AG04450 (cell line): Measurements from ENCODE around the gene PPARA. TPM values are rescaled to one million over a fixed set of nuclear protein-coding genes. Genes with fewer than 3 reads are reported as not detected.

Experiments used
- CTCF ChIA-PET: fragments of 300-600, 350-600 bp; formaldehyde crosslinking; extraction: SDS; loops from one replicate; lab custom pipeline; 2022; ENCODE audit warnings: antibody characterized with exemption, inconsistent platforms; lab: Charles Lee
- POLR2A ChIA-PET: fragments of 350-600 bp; formaldehyde crosslinking; extraction: SDS; loops from one replicate; lab custom pipeline; 2021; ENCODE audit warnings: antibody characterized with exemption, inconsistent platforms; lab: Yijun Ruan, JAX
- DNase-seq: peaks from one replicate; pipeline ENCODE4 v3.0.0-alpha.2; 2011; ENCODE audit warnings: low read depth, low spot score
- H3K27ac ChIP-seq: one replicate; pipeline ENCODE4 v1.5.1; 2012; ENCODE audit warnings: low read depth, low read length, control low read depth
- H3K27me3 ChIP-seq: one replicate; pipeline ENCODE4 v1.6.0; 2012; ENCODE audit warnings: low read length; ENCODE audit not compliant: control insufficient read depth, insufficient read depth
- H3K4me3 ChIP-seq: 2 replicates; pipeline ENCODE4 v1.5.1; 2011; ENCODE audit warnings: mild to moderate bottlenecking, low read depth, low read length, control low read depth
- H3K9me3 ChIP-seq: 2 replicates; pipeline ENCODE4 v1.5.1; 2012; ENCODE audit warnings: low read length; ENCODE audit not compliant: control insufficient read depth, insufficient read depth
- CTCF ChIP-seq: IDR thresholded peaks from 2 replicates; pipeline ENCODE4 v1.5.1; 2011; ENCODE audit warnings: low read depth, low read length, control low read depth, inconsistent platforms
- polyA plus RNA-seq: library from polyadenylated mRNA; depleted of rRNA; stranded (reverse); fragments of >200 nt; gene quantifications from 2 replicates; pipeline ENCODE4 v1.2.3, GENCODE V29; 2011

PPARA gene
- polyA plus RNA-seq, 1 experiment: 10.4 TPM

- POLR2A ChIA-PET: no interaction called here
- no peak for TF ChIP-seq CTCF
Observed at GRCh38 chr22:46213052-46213451, 62.7 kb downstream of the PPARA start.

GRCh38 chr22:46214149-46214548, 63.8 kb downstream of the PPARA start:
- POLR2A ChIA-PET: no interaction called here
- DNase-seq: no peak
- peaks cover 11% of the 10 kb centered on the region for H3K9me3 ChIP-seq
- H3K27me3 ChIP-seq: no peaks in the 10 kb centered on the region
- no peak overlapping the region for H3K4me3 ChIP-seq
- CTCF ChIA-PET: no interaction called here
- no peak for TF ChIP-seq CTCF
- no peak overlapping the region for H3K27ac ChIP-seq

More at GRCh38 chr22:46213052-46213451, 62.7 kb downstream of the PPARA start:
- no peaks in the 10 kb centered on the region for H3K27me3 ChIP-seq
- H3K27ac ChIP-seq: no peak overlapping the region
- CTCF ChIA-PET: no interaction called here
- H3K9me3 ChIP-seq: peaks cover 14% of the 10 kb centered on the region
- DNase-seq: no peak
- no peak overlapping the region for H3K4me3 ChIP-seq

- CTCF ChIA-PET: no interaction called here
- DNase-seq: no peak
- POLR2A ChIA-PET: no interaction called here
- Histone ChIP-seq H3K4me3 (no peak overlapping the region), H3K9me3 (peaks cover 10% of the 10 kb centered on the region), H3K27me3 (no peaks in the 10 kb centered on the region), H3K27ac (no peak overlapping the region)
- no peak for TF ChIP-seq CTCF
Observed at GRCh38 chr22:46214616-46215015, 64.3 kb downstream of the PPARA start.

GRCh38 chr22:46219636-46220035, 69.3 kb downstream of the PPARA start:
- Histone ChIP-seq H3K4me3 (no peak overlapping the region), H3K27me3 (no peaks in the 10 kb centered on the region), H3K9me3 (no peaks in the 10 kb centered on the region), H3K27ac (no peak overlapping the region)
- ChIA-PET CTCF (no interaction called here), POLR2A (no interaction called here)
- no peak for DNase-seq
- no peak for TF ChIP-seq CTCF

- Histone ChIP-seq H3K9me3 (no peaks in the 10 kb centered on the region), H3K27me3 (no peaks in the 10 kb centered on the region), H3K27ac (no peak overlapping the region), H3K4me3 (no peak overlapping the region)
- ChIA-PET POLR2A (no interaction called here), CTCF (no interaction called here)
- DNase-seq: no peak
- TF ChIP-seq CTCF: no peak
Observed at GRCh38 chr22:46220921-46221320, 70.6 kb downstream of the PPARA start.
